ENCODE data around the gene SLC25A30. TPM values are rescaled to one million over a fixed set of nuclear protein-coding genes. Genes with fewer than 3 reads are reported as not detected.
"Not testable (repeated sequence)": the region's sequence is repeated elsewhere in the genome, so short reads cannot be mapped to it uniquely, and the experiment has no call there.

Gene SLC25A30
- polyA plus RNA-seq, 1 experiment, result 10.4 TPM

DNA sequence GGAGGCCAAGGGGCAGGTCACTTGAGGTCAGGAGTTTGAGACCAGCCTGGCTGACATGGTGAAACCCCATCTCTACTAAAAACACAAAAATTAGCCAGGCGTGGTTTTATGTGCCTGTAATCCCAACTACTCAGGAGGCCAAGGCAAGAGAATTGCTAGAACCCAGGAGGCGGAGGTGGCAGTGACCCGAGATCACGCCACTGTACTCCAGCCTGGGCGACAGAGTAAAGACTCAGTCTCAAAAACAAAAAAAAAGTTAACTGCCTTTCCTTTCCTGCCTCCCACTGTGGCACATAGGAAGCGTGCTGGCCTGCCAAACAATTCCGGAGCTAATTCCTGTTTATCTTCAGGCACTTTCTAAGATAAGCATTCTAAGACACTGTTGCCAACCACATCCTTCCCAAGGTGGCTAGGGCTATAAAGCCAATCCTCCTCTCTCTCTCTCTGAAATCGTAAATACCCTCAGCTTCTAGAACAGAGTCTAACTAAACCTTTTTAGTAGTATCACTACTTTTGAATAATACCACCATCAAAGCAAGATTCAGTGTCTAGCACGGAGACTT, 21.6 kb downstream of the SLC25A30 start:
- TF ChIP-seq, protein P1, sequence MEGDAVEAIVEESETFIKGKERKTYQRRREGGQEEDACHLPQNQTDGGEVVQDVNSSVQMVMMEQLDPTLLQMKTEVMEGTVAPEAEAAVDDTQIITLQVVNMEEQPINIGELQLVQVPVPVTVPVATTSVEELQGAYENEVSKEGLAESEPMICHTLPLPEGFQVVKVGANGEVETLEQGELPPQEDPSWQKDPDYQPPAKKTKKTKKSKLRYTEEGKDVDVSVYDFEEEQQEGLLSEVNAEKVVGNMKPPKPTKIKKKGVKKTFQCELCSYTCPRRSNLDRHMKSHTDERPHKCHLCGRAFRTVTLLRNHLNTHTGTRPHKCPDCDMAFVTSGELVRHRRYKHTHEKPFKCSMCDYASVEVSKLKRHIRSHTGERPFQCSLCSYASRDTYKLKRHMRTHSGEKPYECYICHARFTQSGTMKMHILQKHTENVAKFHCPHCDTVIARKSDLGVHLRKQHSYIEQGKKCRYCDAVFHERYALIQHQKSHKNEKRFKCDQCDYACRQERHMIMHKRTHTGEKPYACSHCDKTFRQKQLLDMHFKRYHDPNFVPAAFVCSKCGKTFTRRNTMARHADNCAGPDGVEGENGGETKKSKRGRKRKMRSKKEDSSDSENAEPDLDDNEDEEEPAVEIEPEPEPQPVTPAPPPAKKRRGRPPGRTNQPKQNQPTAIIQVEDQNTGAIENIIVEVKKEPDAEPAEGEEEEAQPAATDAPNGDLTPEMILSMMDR (IDR thresholded peaks at IDR 0.05; ENCODE audit: insufficient read depth, low read depth, low read length), result no peak
- no peak for DNase-seq (ENCODE audit: low read depth)
- no peaks in the 10 kb centered on the region for H3K27me3 ChIP-seq (ENCODE audit: control insufficient read depth, insufficient read depth, low read length)
- ChIA-PET CTCF (interaction anchor here (1.0 to 6.8 kb wide), 4 partner anchors 10 to 42 kb away, joined by 3 to 45 read pairs (median 14); no protein-coding TSS in a partner anchor), POLR2A (no interaction called here)
- peaks cover 4% of the 10 kb centered on the region; the same call in 1 of the 2 replicates for H3K36me3 ChIP-seq (ENCODE audit: control insufficient read depth, insufficient read depth, low read length)
- H3K4me3 ChIP-seq (ENCODE audit: low read depth, low read length), result no peak overlapping the region

DNA sequence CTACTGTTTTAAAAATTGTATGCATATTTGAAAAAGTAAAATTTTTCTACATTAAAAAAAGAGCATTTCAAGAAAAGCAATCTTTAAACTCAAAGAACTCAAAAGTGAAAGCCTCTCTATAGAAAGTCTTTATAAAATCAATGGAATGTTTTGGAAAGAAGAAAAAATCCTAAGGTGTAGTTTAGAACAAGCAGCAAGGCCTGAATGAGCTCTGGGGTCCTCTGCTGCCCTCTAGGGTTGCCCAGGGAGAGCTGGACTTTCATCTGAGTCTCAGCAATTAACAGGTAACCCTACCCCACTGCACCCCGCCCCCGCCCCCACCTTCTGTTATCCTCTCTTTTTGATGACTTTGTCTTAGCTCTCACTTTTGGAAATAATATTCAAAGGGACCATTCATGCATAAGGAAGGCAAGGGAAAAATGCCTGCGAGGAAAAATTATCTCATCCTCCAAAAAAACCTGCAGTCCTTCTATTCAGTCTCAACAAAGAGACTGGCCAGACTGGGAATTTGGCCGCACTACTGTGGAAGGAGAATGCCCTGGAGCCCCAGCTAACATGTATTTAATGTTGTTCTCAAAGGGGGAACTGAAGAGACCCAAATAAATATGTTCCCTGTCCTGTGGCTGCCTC, 24.1 kb downstream of the SLC25A30 start:
- no peaks in the 10 kb centered on the region for H3K27me3 ChIP-seq (ENCODE audit: control insufficient read depth, insufficient read depth, low read length)
- H3K4me3 ChIP-seq (ENCODE audit: low read depth, low read length), result no peak overlapping the region
- TF ChIP-seq, protein P1 (IDR thresholded peaks at IDR 0.05; ENCODE audit: insufficient read depth, low read depth, low read length), result peak; percentile 83
- POLR2A ChIA-PET, result no interaction called here
- DNase-seq (ENCODE audit: low read depth), result no peak
- peaks cover 4% of the 10 kb centered on the region; the same call in 1 of the 2 replicates for H3K36me3 ChIP-seq (ENCODE audit: control insufficient read depth, insufficient read depth, low read length)
- CTCF ChIA-PET, result interaction anchor here (0.5 to 6.8 kb wide), 17 partner anchors 9 to 420 kb away, joined by 3 to 45 read pairs (median 4); partner anchors contain the start of gene SLC25A30

DNA sequence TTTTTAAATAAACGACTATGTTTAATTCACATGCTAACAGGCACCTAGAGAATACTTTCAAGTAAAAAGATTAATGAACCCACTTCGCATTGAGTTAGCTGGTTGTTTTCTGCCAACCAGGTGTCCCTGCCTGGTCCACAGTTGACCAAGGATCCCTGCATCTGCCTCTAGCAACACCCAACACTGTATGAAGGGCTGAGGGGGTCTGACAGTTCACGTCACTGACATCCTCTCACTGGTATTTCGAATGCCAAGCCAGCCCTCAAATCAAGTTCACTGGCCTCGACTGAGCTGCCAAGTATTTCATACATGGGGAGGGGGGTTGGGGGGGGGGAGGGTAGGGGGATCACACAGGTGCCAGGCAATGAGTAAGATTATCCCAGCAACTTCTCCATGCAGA, 25.4 kb downstream of the SLC25A30 start:
- H3K36me3 ChIP-seq (ENCODE audit: control insufficient read depth, insufficient read depth, low read length), result no peaks in the 10 kb centered on the region
- TF ChIP-seq, protein P1 (IDR thresholded peaks at IDR 0.05; ENCODE audit: insufficient read depth, low read depth, low read length), result no peak
- CTCF ChIA-PET, result interaction anchor here (1.5 to 6.8 kb wide), 2 partner anchors 23 to 52 kb away, joined by 4 to 45 read pairs; no protein-coding TSS in a partner anchor
- DNase-seq (ENCODE audit: low read depth), result no peak
- no peaks in the 10 kb centered on the region for H3K27me3 ChIP-seq (ENCODE audit: control insufficient read depth, insufficient read depth, low read length)
- POLR2A ChIA-PET, result no interaction called here
- no peak overlapping the region for H3K4me3 ChIP-seq (ENCODE audit: low read depth, low read length)

DNA sequence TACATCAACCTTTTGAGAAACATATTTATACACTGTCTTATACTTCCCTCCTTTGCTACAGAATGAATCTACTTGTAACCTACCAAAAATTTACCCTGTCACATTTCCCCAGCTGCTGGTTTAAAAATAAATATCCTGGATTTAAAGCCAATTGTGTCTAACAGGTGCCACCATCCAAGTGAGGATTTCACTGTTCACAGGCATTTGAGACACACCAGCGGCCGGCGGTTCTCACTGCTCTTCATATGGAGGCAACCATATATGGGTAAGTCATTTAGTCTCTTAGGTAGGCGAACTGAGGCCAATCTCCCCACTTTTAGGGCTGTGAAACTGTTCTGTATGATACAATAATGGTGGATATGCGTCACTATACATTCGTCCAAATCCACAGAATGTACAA, 26.2 kb downstream of the SLC25A30 start:
- DNase-seq (ENCODE audit: low read depth), result no peak
- no peak overlapping the region for H3K4me3 ChIP-seq (ENCODE audit: low read depth, low read length)
- POLR2A ChIA-PET, result no interaction called here
- H3K27me3 ChIP-seq (ENCODE audit: control insufficient read depth, insufficient read depth, low read length), result no peaks in the 10 kb centered on the region
- CTCF ChIA-PET, result interaction anchor here (1.5 to 6.8 kb wide), 3 partner anchors 8 to 52 kb away, joined by 4 to 45 read pairs (median 5); no protein-coding TSS in a partner anchor
- TF ChIP-seq, protein P1 (IDR thresholded peaks at IDR 0.05; ENCODE audit: insufficient read depth, low read depth, low read length), result no peak
- no peaks in the 10 kb centered on the region for H3K36me3 ChIP-seq (ENCODE audit: control insufficient read depth, insufficient read depth, low read length)

DNA sequence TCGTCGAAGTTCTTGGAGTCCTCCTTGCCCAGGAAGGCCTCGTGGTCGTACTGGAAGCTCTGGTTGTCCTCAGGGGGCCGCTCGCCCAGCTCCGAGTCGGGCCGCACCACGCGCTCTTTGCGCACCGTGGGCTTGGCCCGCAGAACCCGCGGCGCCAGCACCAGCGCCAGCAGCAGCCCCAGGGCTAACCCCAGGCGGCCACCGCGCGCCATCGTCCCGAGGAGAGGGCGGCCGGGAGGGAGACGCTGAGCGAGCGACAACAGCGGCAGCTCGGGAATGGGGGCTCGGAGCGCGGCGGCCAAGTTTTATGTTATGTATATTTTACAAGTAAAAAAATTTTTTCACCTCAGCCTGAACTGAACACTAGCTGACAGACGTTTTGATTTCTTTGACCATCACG, 27.0 kb downstream of the SLC25A30 start:
- POLR2A ChIA-PET, result not testable (repeated sequence)
- CTCF ChIA-PET, result interaction anchor here (2.0 to 6.8 kb wide), 2 partner anchors 9 to 21 kb away, joined by 5 to 45 read pairs; no protein-coding TSS in a partner anchor

DNA sequence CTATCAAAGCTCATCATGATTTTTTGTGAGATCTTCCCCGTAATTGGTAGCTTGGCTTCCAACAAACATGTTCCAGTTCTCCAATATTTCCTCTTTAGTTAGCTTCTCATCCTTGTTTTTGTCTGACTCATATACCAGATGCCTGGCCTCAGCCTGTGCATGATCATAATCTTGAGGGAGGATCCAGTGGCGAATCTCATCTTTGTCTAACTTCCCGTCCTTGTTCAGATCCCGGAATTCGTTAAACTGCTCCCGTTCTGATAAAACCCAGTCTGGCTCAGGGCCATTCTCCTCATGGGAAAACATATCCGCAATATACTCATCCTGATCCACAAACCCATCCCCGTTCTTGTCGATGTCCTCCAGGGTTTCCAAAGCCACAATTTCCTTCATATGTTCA, 27.8 kb downstream of the SLC25A30 start:
- POLR2A ChIA-PET; DNase-seq (ENCODE audit: low read depth); H3K36me3 ChIP-seq (ENCODE audit: control insufficient read depth, insufficient read depth, low read length); H3K27me3 ChIP-seq (ENCODE audit: control insufficient read depth, insufficient read depth, low read length); H3K4me3 ChIP-seq (ENCODE audit: low read depth, low read length): not testable (repeated sequence)
- CTCF ChIA-PET, result interaction anchor here (2.0 to 6.8 kb wide), 2 partner anchors 10 to 20 kb away, joined by 5 to 45 read pairs; no protein-coding TSS in a partner anchor

More for the DNA sequence above, 27.0 kb downstream of the SLC25A30 start:
- H3K4me3 ChIP-seq (ENCODE audit: low read depth, low read length); H3K36me3 ChIP-seq (ENCODE audit: control insufficient read depth, insufficient read depth, low read length); H3K27me3 ChIP-seq (ENCODE audit: control insufficient read depth, insufficient read depth, low read length); DNase-seq (ENCODE audit: low read depth): not testable (repeated sequence)

Data from BJ (cell line).